KMS-11 (cell line): Measurements from ENCODE around the gene VARS1.
"Not testable (repeated sequence)": the region's sequence is repeated elsewhere in the genome, so short reads cannot be mapped to it uniquely, and the experiment has no call there.

Experiments used
- H2AFZ ChIP-seq: fragments of 200-600 bp; sonication (generic); 2 replicates; pipeline ENCODE4 v1.6.1; 2016; ENCODE audit warnings: antibody characterized with exemption, mixed run types, low read depth
- H3K27ac ChIP-seq: fragments of 200-600 bp; sonication (generic); 2 replicates; pipeline ENCODE4 v1.6.1; 2016; ENCODE audit warnings: mild to moderate bottlenecking, mixed run types
- H3K27me3 ChIP-seq: fragments of 200-600 bp; sonication (generic); 2 replicates; pipeline ENCODE4 v1.6.1; 2017; ENCODE audit warnings: mild to moderate bottlenecking, low read depth, mixed run types, moderate library complexity; ENCODE audit not compliant: insufficient read depth
- H3K36me3 ChIP-seq: fragments of 200-600 bp; sonication (generic); 2 replicates; pipeline ENCODE4 v1.6.1; 2017; ENCODE audit warnings: mild to moderate bottlenecking, mixed run types; ENCODE audit not compliant: insufficient read depth
- H3K4me1 ChIP-seq: fragments of 200-600 bp; sonication (generic); 2 replicates; pipeline ENCODE4 v1.6.1; 2016; ENCODE audit warnings: mild to moderate bottlenecking, low read depth, mixed run types; ENCODE audit not compliant: poor library complexity, severe bottlenecking
- H3K4me2 ChIP-seq: fragments of 200-600 bp; sonication (generic); 2 replicates; pipeline ENCODE4 v1.7.0; 2016; ENCODE audit warnings: mild to moderate bottlenecking, mixed run types
- H3K4me3 ChIP-seq: fragments of 200-600 bp; sonication (generic); IDR thresholded peaks from 2 replicates; pipeline ENCODE4 v1.6.1; 2017; ENCODE audit warnings: low read depth, low read length, mixed read lengths; ENCODE audit not compliant: insufficient read depth
- H3K79me2 ChIP-seq: fragments of 200-600 bp; sonication (generic); 2 replicates; pipeline ENCODE4 v1.6.1; 2016; ENCODE audit warnings: low read depth, mixed run types; ENCODE audit not compliant: insufficient read depth
- H3K9ac ChIP-seq: fragments of 200-600 bp; sonication (generic); 2 replicates; pipeline ENCODE4 v1.6.1; 2016; ENCODE audit warnings: mild to moderate bottlenecking, mixed run types
- H4K20me1 ChIP-seq: fragments of 200-600 bp; sonication (generic); 2 replicates; pipeline ENCODE4 v1.6.1; 2016; ENCODE audit warnings: mild to moderate bottlenecking, mixed run types; ENCODE audit not compliant: insufficient read depth
- CTCF ChIP-seq: fragments of 200-600 bp; sonication (generic); conservative IDR thresholded peaks from 2 replicates; pipeline ENCODE4 v1.6.1; 2017; ENCODE audit warnings: low read depth, mild to moderate bottlenecking, antibody characterized with exemption, low read length, moderate library complexity, mixed read lengths

Gene VARS1

GRCh38 chr6:31795616-31796298, at the start of gene VARS1:
Gene VARS1, minus strand, starts transcription at chr6:31795752. Its CDS starts 535 bp downstream, at chr6:31795217.
- no peak within 1 kb of the TSS for H3K4me3 ChIP-seq
- H3K4me2 ChIP-seq: peak within 1 kb of the TSS; percentile 99
- TF ChIP-seq CTCF: peak; percentile 54; the same call in 1 of the 2 replicates
- H3K27ac ChIP-seq: peak within 1 kb of the TSS; percentile 82
- H3K36me3 ChIP-seq: no peaks in the 10 kb centered on the region; the same call in 1 of the 2 replicates
- H2AFZ ChIP-seq: peak within 1 kb of the TSS; percentile 67; the same call in 1 of the 2 replicates
- peak within 1 kb of the TSS; percentile 95 for H3K9ac ChIP-seq
- H3K79me2 ChIP-seq: peaks cover 30% of the 10 kb centered on the region
- no peaks in the 10 kb centered on the region for H3K27me3 ChIP-seq
- H3K4me1 ChIP-seq: peaks cover 30% of the 10 kb centered on the region
- H4K20me1 ChIP-seq: no peaks in the 10 kb centered on the region

- no peak overlapping the region for H3K27ac ChIP-seq
- TF ChIP-seq CTCF: no peak
- no peaks in the 10 kb centered on the region; the same call in 1 of the 2 replicates for H3K36me3 ChIP-seq
- H3K4me1 ChIP-seq: peaks cover 18% of the 10 kb centered on the region
- H3K9ac ChIP-seq: no peak overlapping the region
- no peak overlapping the region for H3K4me3 ChIP-seq
- no peaks in the 10 kb centered on the region; the same call in 1 of the 2 replicates for H3K79me2 ChIP-seq
- H2AFZ ChIP-seq: no peak overlapping the region
- H3K27me3 ChIP-seq: no peaks in the 10 kb centered on the region
- H4K20me1 ChIP-seq: 0 out of 2 replicates have a peak, but pooled peaks cover 3% of the 10 kb centered on the region
- no peak overlapping the region for H3K4me2 ChIP-seq
These were observed 49.0 kb upstream of the VARS1 start for GRCh38 chr6:31844507-31844906.

GRCh38 chr6:31842053-31842452, 46.5 kb upstream of the VARS1 start:
- Histone ChIP-seq H3K27me3 (no peaks in the 10 kb centered on the region), H3K4me3 (no peak overlapping the region), H3K27ac (no peak overlapping the region), H3K4me1 (peaks cover 41% of the 10 kb centered on the region), H3K4me2 (no peak overlapping the region), H3K79me2 (peaks cover 15% of the 10 kb centered on the region), H3K9ac (no peak overlapping the region), H4K20me1 (peaks cover 27% of the 10 kb centered on the region), H3K36me3 (peaks cover 11% of the 10 kb centered on the region; the same call in 1 of the 2 replicates), H2AFZ (no peak overlapping the region)
- no peak for TF ChIP-seq CTCF

- peaks cover 34% of the 10 kb centered on the region for H4K20me1 ChIP-seq
- not testable (repeated sequence) for H3K4me3 ChIP-seq, H3K9ac ChIP-seq, H3K27me3 ChIP-seq, H2AFZ ChIP-seq, H3K4me2 ChIP-seq
- peaks cover 28% of the 10 kb centered on the region; the same call in 1 of the 2 replicates for H3K36me3 ChIP-seq
- peaks cover 46% of the 10 kb centered on the region for H3K4me1 ChIP-seq
- peak overlapping the region; percentile 15; the same call in 1 of the 2 replicates for H3K27ac ChIP-seq
- peaks cover 38% of the 10 kb centered on the region for H3K79me2 ChIP-seq
These were observed 44.2 kb upstream of the VARS1 start for GRCh38 chr6:31839779-31840126.

GRCh38 chr6:31838968-31839367, 43.4 kb upstream of the VARS1 start:
- H4K20me1 ChIP-seq: peaks cover 34% of the 10 kb centered on the region
- no peak overlapping the region for H3K4me3 ChIP-seq

GRCh38 chr6:31838114-31838553, 42.6 kb upstream of the VARS1 start:
- H3K36me3 ChIP-seq: peaks cover 28% of the 10 kb centered on the region; the same call in 1 of the 2 replicates
- H2AFZ ChIP-seq, H3K27me3 ChIP-seq, H3K9ac ChIP-seq, H3K4me3 ChIP-seq: not testable (repeated sequence)
- H4K20me1 ChIP-seq: peaks cover 34% of the 10 kb centered on the region
- H3K27ac ChIP-seq: peak overlapping the region; percentile 26; the same call in 1 of the 2 replicates
- H3K79me2 ChIP-seq: peaks cover 54% of the 10 kb centered on the region
- peak overlapping the region; percentile 100 for H3K4me2 ChIP-seq
- peaks cover 56% of the 10 kb centered on the region for H3K4me1 ChIP-seq

More at GRCh38 chr6:31838968-31839367, 43.4 kb upstream of the VARS1 start:
- no peak overlapping the region for H2AFZ ChIP-seq
- H3K79me2 ChIP-seq: peaks cover 46% of the 10 kb centered on the region
- H3K36me3 ChIP-seq: peaks cover 28% of the 10 kb centered on the region; the same call in 1 of the 2 replicates
- no peak for TF ChIP-seq CTCF
- peak overlapping the region; percentile 100; the same call in 1 of the 2 replicates for H3K4me2 ChIP-seq
- no peaks in the 10 kb centered on the region for H3K27me3 ChIP-seq
- H3K9ac ChIP-seq: no peak overlapping the region
- H3K27ac ChIP-seq: no peak overlapping the region; the same call in 1 of the 2 replicates
- H3K4me1 ChIP-seq: peaks cover 50% of the 10 kb centered on the region
